Measurements from ENCODE around the gene PPFIA4.

GRCh38 chr1:203091761-203092330 is 65.6 kb downstream of the PPFIA4 start:
- TF ChIP-seq CTCF (conservative IDR thresholded peaks at IDR 0.05 in 1 of 2, IDR thresholded peaks at IDR 0.05 in 1 of 2; ENCODE audit: extremely low read depth in 1 of 2, insufficient read depth in 1 of 2, low read depth in 1 of 2, low read length in 2 of 2) (no peak), EZH2 (IDR thresholded peaks at IDR 0.05; ENCODE audit: borderline replicate concordance, low read length) (no peak)

All from mammary epithelial cell (primary cell).